Inflammatory macrophage (primary cell): ENCODE data around the gene PLXNA3.

Source experiments
- DNase-seq, 2 donors: peaks; one replicate each; pipeline ENCODE4 v3.0.0-alpha.2; 2020 to 2022

PLXNA3 gene

DNA sequence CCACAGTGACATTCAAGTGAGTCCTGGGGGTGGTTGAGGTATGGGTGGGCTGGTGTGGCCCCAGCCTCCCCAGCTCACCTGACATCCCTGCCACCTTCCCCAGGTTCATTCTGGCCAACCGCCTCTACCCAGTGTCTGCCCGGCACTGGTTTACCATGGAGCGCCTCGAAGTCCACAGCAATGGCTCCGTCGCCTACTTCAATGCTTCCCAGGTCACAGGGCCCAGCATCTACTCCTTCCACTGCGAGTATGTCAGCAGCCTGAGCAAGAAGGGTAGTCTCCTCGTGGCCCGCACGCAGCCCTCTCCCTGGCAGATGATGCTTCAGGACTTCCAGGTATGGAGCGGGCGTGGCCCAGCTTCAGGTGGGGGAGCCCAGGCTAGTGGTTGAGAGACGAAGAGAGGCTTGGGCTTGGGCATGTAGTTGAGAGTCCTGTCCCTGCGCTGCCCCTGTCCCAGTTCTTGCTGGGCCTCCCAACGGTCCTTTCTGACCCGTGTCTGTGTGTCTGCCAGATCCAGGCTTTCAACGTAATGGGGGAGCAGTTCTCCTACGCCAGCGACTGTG lies 22.8 kb upstream of the PLXNA3 start:
- DNase-seq, result no peak

DNA sequence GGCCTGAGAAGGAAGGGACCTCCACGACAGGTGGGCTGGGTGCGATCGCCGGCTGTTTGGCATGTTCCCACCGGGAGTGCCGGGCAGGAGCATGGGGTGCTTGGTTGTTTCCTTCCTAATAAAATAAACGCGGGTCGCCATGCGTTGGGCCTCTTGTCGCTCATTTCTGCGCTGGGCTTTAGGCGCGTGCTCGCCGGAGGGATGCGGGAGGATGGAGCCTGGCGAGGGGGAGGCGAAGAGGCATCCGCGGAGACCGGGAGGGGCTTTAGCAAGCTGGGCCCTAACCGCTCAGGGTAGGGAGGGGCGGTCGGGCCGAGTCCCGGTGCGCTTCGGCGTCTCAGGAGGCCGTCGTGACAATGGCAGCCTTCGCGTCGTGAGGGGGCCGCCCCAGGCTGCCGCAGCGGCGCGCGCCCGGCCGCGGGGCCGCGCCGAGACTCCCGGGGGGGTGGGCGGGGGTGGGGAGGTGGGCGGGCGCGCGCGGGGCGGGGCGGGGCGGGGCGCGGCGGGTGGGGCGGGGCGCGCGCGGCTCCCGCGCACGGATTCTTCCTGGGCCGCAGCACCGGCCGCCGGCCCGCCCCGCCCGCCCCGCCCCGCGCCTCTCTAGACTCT lies 21.6 kb upstream of the PLXNA3 start:
- DNase-seq, result peak in 1 of 2 donors; percentile 51

DNA sequence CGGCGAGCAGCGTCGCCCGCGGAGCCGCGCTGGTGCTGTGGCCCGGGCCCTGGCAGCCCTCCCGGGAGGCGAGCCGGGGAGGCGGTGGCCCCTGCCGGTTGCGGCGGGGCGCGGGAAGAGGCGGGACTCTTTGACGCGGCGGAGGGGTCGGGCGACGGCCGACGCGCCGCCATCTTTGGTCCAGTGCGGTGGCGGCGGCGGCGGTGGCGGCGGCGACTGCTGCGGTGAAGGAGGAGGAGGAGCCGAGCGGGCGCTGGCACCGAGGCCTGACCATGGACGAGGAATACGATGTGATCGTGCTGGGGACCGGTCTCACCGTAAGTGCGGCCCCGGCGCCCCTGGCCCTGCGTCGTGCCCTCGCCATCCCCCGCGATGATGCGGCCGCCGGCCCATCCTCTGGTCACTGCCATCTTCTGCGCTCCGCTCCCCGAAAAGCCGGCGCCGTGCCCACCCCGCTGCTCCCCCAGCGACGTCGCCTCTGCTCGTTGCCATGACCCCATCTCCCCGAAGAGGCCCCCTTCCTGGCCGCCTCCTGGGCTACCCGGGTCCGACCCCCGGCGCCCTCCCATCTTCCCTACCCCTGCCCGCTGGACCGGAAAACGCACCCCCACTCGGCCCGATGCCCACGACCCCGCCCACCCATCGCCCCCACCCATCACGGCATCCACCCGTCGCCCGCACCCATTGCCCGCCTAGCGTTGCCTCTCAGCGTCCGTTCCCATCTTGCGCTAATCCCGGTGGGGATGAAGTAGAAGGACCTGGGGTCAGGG lies 20.9 kb upstream of the PLXNA3 start, which contains the start of gene GDI1:
Gene GDI1, plus strand, starts transcription at position 172 of the 770 bp plus-strand sequence. Its CDS starts 101 bp downstream, at position 273.
- DNase-seq, result peak in 1 of 2 donors; percentile 37

DNA sequence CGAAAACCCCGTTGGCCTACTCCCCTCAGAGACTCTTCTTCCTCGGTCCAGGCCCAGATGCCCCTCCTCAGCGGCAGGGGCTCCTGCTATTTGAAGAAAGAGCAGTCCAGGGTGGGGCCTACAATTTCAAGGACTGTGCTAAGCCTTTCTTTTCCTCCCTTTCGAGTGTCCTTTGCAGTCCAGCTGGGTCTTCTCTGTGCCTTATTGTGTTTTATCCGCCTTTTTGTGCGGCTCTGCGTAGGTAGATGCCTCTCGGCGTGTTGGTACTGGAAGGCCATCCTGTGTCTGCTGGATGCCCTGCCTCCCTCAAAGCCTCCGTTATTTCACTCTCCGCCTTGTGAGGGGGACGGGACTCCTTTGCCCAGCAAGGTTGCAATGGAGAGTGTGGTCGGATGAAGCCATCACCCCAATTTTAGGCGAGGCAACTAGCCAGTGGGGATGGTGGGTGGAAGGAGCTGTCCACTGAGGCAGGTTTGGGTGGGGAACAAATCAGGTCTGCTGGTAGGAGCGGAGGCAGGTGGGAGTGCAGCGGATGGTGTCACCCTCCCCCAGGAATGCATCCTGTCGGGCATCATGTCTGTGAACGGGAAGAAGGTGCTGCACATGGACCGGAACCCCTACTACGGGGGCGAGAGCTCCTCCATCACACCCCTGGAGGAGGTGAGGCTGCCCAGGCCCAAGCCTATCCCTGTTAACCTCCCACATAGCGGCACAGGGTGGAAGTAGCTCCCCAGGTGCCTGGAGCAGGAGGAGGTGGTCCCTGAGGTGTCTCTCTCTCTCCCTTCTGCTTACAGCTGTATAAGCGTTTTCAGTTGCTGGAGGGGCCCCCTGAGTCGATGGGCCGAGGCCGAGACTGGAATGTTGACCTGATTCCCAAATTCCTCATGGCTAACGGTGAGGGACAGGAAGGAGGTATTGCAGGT lies 19.8 kb upstream of the PLXNA3 start:
- DNase-seq, result no peak

DNA sequence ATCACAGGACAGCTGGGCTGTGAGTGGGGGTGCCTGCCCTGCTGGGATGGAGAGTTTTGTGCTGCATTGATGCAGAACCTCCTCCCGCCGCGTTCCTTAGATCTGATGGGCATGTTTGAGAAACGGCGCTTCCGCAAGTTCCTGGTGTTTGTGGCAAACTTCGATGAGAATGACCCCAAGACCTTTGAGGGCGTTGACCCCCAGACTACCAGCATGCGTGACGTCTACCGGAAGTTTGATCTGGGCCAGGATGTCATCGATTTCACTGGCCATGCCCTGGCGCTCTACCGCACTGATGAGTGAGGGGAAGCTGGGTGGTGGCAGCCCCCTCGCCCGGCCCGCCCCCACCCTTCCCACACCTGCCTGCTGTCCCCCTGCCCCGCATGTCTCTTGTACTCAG lies 18.2 kb upstream of the PLXNA3 start:
- DNase-seq, result no peak

DNA sequence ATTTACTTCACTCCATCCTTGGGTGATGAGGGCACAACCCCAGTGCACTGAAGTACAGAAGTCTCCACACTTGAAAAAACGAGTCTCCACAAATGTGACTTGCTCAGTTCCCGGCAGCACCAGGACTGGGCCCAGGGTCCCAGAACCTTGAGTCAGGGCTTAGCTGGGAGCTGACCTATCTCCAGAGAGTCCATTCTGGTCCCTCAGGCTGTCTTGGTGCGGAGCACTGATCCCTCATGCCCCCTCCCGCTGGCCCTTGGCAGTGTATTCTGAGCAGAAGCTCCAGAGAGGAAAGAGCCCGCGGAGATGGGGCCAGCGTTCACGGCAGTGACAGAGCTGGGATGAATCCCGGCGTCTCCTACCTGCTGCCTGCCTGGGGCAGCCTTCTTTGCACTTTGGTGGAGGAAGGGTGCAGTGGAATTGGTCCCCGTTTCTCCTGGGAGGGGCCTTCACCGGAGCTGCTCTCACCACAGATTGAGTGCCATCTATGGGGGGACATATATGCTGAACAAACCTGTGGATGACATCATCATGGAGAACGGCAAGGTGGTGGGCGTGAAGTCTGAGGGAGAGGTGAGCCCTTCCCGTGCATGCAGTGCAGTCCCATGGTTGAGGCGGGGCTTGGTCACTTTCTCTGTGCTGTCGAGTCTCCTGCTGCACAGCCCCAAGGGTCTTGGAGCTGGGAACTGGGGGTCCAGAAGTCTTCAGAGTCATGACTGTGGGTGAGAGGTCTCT lies 17.3 kb upstream of the PLXNA3 start:
- DNase-seq, result no peak

DNA sequence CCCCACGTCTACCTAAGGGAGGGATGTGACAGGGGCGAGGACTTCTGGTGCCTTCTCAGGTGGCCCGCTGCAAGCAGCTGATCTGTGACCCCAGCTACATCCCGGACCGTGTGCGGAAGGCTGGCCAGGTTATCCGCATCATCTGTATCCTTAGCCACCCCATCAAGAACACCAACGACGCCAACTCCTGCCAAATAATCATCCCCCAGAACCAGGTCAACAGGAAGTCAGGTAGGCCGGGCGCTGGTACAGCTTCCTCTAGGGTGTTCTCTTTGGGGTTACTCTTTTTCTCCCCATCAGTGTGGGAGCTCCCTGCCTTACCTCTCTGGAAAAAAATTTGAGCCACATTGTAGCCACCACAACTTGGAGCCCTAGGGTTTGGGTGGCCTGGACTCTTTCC lies 16.5 kb upstream of the PLXNA3 start:
- DNase-seq, result no peak

DNA sequence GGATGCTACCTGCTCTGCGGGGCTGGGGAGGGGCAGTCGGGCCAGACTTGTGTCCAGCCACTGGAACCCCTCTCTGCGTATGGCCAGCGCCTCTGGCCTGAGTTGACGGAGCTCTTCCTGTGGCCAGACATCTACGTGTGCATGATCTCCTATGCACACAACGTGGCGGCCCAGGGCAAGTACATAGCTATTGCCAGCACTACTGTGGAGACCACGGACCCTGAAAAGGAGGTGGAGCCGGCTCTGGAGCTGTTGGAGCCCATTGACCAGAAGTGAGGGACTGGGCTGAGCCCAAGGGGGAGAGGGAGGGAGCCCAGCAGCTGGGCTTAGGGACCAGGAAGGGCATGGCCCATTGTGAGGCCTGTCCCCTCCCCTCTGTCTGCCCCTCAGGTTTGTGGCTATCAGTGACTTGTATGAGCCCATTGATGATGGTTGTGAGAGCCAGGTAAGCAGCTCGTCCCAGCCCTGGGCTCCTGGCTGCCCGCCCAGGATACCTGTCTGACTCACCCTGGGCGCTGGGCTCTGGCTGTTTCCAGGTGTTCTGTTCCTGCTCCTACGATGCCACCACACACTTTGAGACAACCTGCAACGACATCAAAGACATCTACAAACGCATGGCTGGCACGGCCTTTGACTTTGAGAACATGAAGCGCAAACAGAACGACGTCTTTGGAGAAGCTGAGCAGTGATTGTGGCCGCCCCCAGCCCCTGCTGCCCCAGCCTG lies 15.9 kb upstream of the PLXNA3 start:
- DNase-seq, result no peak

DNA sequence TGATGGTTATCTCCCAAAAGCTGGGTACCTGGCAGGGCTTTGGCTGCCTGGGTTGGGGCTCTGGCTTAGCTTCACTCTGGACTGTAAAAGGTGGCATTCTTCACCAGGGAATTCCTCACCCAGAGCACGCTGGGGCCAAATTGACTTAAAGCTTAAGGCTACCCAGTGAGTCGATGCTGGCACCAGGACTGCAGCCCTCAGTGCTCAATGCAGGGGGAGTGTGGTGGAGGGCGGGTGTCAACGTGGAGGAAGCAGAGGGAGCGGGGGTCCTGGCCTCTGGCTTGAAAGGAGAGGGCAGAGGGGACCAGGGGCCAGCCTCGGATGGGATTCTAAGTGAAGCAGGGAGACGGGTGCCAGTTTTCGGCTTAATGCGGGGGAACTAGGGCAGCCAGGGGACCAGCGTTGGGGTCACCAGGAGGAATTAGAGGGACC lies 14.6 kb upstream of the PLXNA3 start:
- DNase-seq, result no peak

DNA sequence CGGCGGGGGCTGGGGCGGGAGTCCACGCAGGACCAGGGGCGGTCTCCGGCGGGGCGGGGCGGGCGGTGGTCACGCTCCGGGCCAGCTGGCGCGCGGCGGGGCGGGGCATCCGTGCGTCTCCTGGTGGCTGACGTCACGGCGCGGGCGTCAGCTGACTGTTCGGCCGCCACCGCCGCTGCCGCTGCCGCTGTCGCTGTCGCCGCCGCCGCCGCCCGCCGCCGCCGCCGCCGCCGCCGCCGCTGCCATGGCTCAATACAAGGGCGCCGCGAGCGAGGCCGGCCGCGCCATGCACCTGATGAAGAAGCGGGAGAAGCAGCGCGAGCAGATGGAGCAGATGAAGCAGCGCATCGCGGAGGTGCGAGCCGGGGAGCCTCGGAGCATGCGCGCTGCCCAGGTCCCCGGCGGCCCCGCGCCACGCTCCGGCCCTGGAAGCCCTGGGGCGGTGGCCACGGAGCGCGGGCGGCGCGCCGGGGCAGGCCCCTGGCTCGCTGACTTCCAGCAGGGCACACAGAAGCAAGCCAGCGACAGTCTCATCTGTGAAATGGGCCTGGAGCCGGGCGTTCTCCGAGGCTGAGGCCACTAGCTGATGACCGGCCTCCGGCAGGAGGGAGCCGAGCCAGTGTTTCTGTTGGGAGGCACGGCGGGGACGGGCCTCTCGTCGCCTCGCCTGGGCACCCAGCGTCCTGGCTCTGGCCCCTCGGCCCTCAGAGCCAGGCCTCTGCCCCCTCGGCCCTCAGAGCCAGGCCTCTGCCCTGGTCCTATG lies 13.9 kb upstream of the PLXNA3 start, which contains the start of gene FAM50A:
Gene FAM50A, plus strand, starts transcription at position 150 of the 763 bp plus-strand sequence. Its CDS starts 95 bp downstream, at position 245.
- DNase-seq, result peak; percentile 55 to 80

DNA sequence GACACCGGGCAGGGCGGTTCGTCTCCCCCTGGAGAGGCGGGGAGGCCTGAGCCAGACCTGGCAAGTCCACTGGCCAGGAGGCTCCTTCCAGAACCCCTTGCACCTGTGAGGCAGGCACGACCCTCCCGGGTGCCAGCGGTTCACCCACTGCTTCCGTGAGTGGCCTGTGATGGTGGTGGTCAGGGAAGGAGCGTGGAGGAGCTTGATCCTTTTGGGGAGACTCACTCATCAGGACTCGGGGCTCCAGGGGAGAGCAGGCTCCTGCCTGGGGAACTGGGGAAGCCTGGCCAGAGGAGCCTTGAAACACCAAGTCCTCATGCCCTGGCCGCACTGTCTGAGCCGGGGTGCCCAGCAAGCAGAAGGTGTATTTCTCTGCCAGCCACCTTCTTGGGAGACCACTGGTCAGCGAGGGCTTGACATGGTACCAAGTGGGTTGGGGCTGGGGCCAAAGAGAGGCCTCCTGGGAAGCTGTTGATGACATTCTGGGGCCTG lies 13.3 kb upstream of the PLXNA3 start:
- no peak for DNase-seq

DNA sequence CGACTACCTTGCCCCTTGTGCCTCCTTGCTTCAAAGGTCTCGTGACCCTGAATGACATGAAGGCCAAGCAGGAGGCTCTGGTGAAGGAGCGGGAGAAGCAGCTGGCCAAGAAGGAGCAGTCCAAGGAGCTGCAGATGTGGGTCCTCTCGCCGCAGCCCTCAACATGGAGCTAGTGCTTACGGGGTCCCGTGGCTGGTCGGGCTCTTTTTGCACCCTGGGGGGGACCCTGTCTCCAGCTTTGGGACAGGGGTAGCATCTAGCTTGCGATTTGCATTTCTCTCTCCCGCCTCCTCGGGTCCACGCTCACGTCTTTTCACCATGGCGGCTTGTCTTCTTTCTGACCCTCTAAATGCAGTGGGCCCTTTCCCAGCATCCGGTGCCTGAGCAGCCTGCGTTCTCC lies 12.3 kb upstream of the PLXNA3 start:
- DNase-seq, result no peak

DNA sequence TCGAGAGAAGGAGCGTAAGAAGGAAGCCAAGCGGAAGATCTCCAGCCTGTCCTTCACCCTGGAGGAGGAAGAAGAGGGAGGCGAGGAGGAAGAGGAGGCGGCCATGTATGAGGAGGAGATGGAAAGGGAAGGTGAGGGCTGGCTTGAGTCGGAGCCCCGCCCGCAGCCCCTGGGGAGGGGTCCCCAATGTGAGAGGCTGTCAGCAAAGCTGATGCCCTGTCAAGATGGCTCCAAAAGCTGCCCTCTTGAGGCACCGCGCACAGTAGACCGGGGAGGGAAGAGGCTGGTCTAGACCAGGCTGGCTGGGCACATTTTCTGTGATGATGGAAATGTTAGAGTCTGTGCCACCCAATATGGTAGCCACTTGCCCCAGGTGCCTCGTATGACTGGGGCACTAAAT lies 11.7 kb upstream of the PLXNA3 start:
- DNase-seq, result no peak

DNA sequence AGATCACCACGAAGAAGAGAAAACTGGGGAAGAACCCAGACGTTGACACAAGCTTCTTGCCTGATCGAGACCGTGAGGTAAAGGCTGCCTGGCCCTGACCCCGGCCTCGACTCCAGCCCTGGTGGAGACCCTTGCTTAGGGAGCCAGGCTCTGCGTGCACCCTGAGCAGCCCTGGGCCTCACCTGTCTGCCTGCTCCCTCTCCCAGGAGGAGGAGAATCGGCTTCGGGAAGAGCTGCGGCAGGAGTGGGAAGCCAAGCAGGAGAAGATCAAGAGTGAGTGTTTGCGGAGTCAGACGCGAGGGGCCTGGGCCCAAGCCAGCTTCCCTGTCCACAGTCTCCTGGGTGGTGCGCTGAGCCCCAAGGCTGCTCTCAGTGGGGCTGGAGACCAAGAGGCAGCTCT lies 9.6 kb upstream of the PLXNA3 start:
- DNase-seq, result no peak

DNA sequence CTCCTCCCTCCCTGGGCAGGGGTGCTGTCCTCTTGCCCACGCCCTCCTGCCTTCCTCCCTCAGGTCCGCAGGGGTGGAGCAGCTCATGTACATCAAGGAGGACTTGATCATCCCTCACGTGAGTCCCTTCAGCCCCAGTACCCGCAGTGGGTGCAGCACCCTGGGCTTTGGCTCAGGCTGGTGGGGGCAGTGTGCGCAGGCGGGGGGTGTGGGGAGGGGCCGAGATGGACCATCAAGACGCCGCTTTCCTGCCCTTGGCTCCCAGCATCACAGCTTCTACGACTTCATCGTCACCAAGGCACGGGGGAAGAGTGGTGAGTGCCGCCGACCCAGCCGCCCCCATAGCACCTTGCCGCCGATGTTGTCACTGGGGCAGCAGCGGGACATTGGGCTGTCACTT lies 8.5 kb upstream of the PLXNA3 start:
- no peak for DNase-seq

DNA sequence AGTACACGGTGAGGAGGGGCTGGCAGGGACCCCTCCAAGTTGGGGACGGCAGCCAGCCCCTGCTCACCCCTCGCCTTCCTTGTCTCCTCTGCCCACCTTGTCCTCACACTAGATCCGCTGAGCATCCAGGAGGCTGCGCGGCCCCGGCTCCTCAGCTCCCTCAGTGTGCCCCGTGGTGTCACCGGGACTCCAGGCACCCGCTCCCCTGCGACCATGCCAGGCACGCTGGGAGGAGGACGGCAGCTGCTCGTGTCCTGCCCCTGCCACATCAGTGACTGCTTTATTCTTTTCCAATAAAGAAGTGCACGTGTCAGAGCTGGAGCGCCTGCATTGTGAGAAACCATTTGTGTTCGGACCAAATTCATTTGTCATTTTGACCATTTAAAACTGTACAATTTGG lies 7.8 kb upstream of the PLXNA3 start:
- DNase-seq, result no peak

DNA sequence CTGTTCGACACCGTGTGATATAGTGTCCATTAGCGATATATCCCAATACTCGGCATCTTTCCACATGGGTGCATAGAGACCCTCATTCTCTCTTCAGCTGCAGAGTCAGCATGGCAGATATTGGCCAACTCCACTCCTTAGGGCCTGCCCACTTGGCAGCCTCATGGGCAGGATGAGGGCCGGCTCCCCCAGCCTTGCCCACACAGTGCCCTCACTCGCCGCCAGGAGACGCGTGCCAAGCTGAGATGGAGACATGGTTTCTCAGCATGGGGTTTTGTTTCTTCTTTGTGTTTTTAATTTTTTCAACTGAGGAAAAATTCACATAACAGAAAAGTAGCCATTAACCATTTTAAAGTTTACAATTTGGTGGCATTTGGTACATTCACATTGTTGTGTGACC lies 5.3 kb upstream of the PLXNA3 start:
- no peak for DNase-seq

DNA sequence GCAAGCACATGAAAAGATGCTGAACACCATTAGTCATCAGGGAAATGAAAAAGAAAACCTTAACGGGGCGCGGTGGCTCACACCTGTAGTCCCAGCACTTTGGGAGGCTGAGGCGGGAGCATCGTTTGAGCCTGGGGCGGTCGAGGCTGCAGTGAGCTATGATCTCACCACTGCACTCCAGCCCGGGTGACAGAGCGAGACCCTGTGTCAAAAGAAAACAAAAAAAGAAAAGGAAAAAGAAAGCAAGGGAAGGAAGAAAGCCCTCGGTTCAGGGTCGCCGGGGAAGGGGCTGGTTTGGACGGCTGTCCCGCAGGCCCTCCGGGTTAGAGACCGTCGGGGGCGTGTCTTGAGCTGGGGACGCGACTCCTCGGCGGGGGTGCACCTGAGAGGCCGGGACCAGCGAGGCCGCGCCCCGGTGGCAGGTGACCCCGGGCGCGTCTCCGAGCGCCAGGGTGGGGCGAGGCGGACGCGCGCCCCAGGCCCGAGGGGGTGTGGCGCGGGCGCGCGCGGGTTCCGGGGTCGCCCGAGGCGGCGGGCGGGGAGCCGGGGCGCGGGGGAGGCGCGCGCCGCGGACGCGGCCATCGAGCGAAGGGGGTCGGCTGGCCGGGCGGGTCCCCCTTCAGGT lies 478 bp upstream of the PLXNA3 start:
- peak in 1 of 2 donors; percentile 34 for DNase-seq

DNA sequence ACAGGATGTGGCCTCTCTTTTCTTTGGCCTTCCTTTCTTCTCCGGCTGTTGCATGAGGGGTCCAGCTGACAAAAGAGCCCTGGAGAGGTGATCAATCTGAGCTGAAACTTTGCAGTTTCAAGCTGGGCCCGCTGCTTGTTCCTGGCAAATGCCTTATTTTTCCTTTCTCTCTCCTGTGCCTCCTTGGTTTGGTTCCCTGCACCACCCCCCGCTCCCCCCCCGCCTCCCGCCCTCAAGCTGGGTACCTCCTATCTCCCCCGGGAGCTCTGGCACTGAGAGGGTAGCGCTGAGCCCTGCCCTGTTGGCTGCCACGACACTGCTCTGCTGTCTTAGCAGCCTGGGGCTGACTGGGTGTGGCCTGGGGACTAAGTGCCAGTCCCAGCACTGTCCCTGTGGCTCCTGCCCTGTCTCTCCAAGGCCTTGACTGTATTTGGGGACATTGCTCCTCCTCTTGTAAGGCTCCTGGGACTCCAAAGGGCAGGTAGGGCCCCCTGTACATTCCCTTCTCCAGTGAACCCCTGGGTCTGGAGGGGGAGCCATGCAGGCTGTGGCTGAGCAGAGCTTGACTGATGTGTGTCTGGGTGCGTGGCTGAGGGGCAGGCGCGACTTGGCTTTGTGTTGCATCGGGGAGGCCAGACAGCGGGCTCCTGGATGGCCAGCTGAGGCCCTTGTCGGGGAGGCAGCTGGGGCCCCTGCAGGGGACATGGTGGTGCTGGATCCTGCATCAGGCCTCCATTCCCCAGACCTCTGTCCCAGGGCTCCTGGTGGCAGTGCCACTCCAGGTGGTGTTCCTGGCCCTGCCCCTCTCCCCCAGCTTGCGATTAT lies 1.1 kb downstream of the PLXNA3 start:
- peak; percentile 7 to 14 for DNase-seq
